ENCODE measurements around the gene RELN. TPM values are rescaled to one million over a fixed set of nuclear protein-coding genes. Genes with fewer than 3 reads are reported as not detected.

The RELN gene
- total RNA-seq, 1 experiment from 2014 or later, result 0.02 TPM

DNA sequence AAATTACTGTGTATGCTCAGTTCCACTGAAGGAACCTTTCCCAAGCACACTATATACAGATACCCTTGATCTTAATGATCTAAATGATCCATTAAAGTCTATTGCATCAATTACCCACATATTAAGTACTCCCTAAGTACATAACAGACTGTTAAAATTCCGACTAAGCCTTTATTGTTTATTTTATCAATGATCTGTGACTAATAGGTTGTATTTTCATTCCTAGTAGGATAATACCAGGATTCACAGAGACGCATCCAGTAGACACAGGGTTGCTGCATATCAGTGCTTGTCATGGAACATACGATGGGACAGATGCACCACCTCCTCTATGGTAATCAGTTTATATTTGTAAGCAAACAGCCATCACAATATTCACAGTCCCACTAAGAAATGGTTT, 383.8 kb downstream of the RELN start:
- Histone ChIP-seq H3K9ac (ENCODE audit: extremely low read depth, insufficient read length, low read length) (no peak overlapping the region), H3K4me2 (ENCODE audit: insufficient read depth, insufficient read length, low read length) (no peak overlapping the region), H2BK5ac (ENCODE audit: insufficient read length, low read length) (no peak overlapping the region)

More for the DNA sequence above, 383.8 kb downstream of the RELN start:
- TF ChIP-seq, protein P1, sequence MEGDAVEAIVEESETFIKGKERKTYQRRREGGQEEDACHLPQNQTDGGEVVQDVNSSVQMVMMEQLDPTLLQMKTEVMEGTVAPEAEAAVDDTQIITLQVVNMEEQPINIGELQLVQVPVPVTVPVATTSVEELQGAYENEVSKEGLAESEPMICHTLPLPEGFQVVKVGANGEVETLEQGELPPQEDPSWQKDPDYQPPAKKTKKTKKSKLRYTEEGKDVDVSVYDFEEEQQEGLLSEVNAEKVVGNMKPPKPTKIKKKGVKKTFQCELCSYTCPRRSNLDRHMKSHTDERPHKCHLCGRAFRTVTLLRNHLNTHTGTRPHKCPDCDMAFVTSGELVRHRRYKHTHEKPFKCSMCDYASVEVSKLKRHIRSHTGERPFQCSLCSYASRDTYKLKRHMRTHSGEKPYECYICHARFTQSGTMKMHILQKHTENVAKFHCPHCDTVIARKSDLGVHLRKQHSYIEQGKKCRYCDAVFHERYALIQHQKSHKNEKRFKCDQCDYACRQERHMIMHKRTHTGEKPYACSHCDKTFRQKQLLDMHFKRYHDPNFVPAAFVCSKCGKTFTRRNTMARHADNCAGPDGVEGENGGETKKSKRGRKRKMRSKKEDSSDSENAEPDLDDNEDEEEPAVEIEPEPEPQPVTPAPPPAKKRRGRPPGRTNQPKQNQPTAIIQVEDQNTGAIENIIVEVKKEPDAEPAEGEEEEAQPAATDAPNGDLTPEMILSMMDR (conservative IDR thresholded peaks at IDR 0.05), result no peak
- Histone ChIP-seq H2BK12ac (ENCODE audit: insufficient read length, low read depth, low read length) (no peak overlapping the region), H2BK15ac (ENCODE audit: low read depth, low read length) (no peak overlapping the region), H3T11ph (ENCODE audit: low read length) (no peak overlapping the region), H4K20me1 (ENCODE audit: control insufficient read depth, insufficient read depth, insufficient read length) (no peaks in the 10 kb centered on the region), H4K91ac (ENCODE audit: insufficient read length, low read depth, low read length) (no peak overlapping the region), H4K5ac (ENCODE audit: insufficient read length, low read depth, low read length) (no peak overlapping the region), H4K8ac (replicated peaks; ENCODE audit: insufficient read length, low read depth, low read length) (no peak overlapping the region), H3K27ac (ENCODE audit: insufficient read length, low read depth, low read length) (no peak overlapping the region), H3K18ac (ENCODE audit: insufficient read length, low read depth, low read length) (no peak overlapping the region), H3K4ac (ENCODE audit: low read depth, low read length) (no peak overlapping the region), H3K14ac (ENCODE audit: insufficient read depth, low read length) (no peak overlapping the region), H3K79me1 (ENCODE audit: insufficient read depth, low read depth, low read length, poor library complexity, severe bottlenecking) (no peaks in the 10 kb centered on the region), H3K79me2 (ENCODE audit: insufficient read depth, low read length) (no peaks in the 10 kb centered on the region), H2AK5ac (ENCODE audit: insufficient read length, low read length) (no peak overlapping the region), H3K27me3 (ENCODE audit: insufficient read depth, low read length) (no peaks in the 10 kb centered on the region), H2BK20ac (ENCODE audit: low read depth, low read length, poor library complexity, severe bottlenecking) (no peak overlapping the region), H3K23ac (ENCODE audit: insufficient read length, low read depth, low read length) (no peak overlapping the region), H2BK120ac (ENCODE audit: low read depth, low read length, poor library complexity, severe bottlenecking) (no peak overlapping the region), H3K56ac (ENCODE audit: insufficient read length, low read depth, low read length) (no peak overlapping the region), H3K9me3 (ENCODE audit: control insufficient read depth, low read depth, low read length) (no peaks in the 10 kb centered on the region), H2AFZ (ENCODE audit: low read length) (no peak overlapping the region), H3K4me1 (ENCODE audit: insufficient read depth, low read length) (no peaks in the 10 kb centered on the region), H3K23me2 (ENCODE audit: insufficient read length, low read depth, low read length, poor library complexity, severe bottlenecking) (no peaks in the 10 kb centered on the region)
- no peak for DNase-seq
- Mint-ChIP-seq H3K9me3 (no peaks in the 10 kb centered on the region), H3K27ac (no peak overlapping the region), H3K27me3 (ENCODE audit: low read depth) (no peaks in the 10 kb centered on the region), H3K4me1 (no peaks in the 10 kb centered on the region), H3K36me3 (ENCODE audit: insufficient read depth in 1 of 3, low read depth in 3 of 3) (no peaks in the 10 kb centered on the region; a peak in 1 of 7 replicates), H3K4me3 (no peak overlapping the region)
- whole genome bisulfite sequencing (ENCODE audit: extremely low coverage, insufficient read length, low lambda C conversion rate), result no CpG with 5 or more reads among the region's 3 CpGs

All from H9 (cell line).